Fibroblast of pulmonary artery (primary cell): ENCODE results near the gene COL11A2.

ENCODE experiments used
- DNase-seq: peaks from one replicate; pipeline ENCODE4 v3.0.0-alpha.2; 2010; ENCODE audit warnings: low read depth
- H3K4me3 ChIP-seq: replicated peaks from 2 replicates; pipeline ENCODE4 v1.5.1; 2011; ENCODE audit warnings: low read depth, mild to moderate bottlenecking, control low read depth, low read length, moderate library complexity
- CTCF ChIP-seq: IDR thresholded peaks from 2 replicates; pipeline ENCODE4 v1.5.1; 2011; ENCODE audit warnings: mild to moderate bottlenecking, control low read depth, low read length, inconsistent platforms; ENCODE audit errors: missing control alignments

Gene COL11A2

GRCh38 chr6:33198159-33198852 lies 6.0 kb upstream of the COL11A2 start:
- no peak overlapping the region for H3K4me3 ChIP-seq
- DNase-seq = no peak
- no peak for TF ChIP-seq CTCF

- no peak overlapping the region for H3K4me3 ChIP-seq
- DNase-seq = peak; percentile 79
- peak; percentile 86 for TF ChIP-seq CTCF
Observed at GRCh38 chr6:33197431-33198048, 5.3 kb upstream of the COL11A2 start.

- H3K4me3 ChIP-seq = no peak overlapping the region
- no peak for DNase-seq
- no peak for TF ChIP-seq CTCF
Observed at GRCh38 chr6:33195304-33196165, 3.3 kb upstream of the COL11A2 start.

GRCh38 chr6:33194431-33194979 lies 2.2 kb upstream of the COL11A2 start:
- H3K4me3 ChIP-seq = no peak overlapping the region
- DNase-seq = no peak
- TF ChIP-seq CTCF = no peak

GRCh38 chr6:33193619-33194018 lies 1.4 kb upstream of the COL11A2 start:
- DNase-seq = no peak
- H3K4me3 ChIP-seq = no peak overlapping the region
- no peak for TF ChIP-seq CTCF

GRCh38 chr6:33192671-33193602 lies 670 bp upstream of the COL11A2 start:
- TF ChIP-seq CTCF = no peak
- DNase-seq = no peak
- H3K4me3 ChIP-seq = peak overlapping the region; percentile 33
